ENCODE results near the gene TMEM42.

DNA sequence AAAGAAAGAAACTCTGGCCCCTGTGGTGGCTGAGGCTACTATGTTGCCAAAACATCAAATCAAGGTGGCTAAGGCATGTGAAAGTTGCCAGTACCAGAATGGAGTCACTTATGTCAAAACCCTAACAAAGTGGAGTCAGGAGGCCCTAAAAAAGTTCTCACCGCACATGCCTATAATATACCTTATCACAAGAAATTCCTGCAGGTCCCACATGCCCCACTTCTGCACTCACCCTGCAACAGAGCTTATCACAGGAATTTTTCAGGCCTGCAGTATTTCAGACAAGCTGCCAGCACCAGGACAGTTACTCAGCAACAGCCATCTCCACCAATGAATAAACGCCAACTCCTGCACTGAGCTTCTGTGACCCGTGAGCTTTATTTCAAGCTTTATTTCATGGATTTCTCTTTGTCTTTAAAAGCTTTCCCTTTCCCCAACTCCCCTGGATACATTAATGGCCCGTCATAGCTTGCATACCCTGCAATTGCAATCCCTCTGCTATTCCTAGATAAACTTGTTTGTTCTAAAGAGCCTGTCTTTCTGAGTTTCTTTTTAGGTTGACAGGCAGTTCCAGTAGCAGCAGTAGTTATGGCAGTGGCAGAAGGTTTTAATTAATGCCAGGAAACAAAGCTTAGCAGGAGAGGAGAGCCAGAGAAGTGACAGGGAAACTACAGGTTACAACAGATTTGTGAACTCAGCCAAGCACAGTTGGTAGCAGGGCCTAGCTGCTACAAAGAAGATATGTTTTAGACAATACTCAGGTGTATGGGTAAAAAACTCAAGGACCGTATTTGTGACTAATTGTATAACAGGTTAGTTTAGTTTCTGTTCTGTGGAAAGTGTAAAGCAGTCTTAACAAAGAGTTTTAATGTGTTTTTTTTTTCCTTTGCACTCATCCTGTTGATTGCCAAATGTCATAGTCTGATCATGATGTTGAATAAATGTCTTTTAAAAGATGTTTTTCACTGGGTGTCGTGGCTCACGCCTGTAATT lies 15.9 kb upstream of the TMEM42 start:
- TF ChIP-seq EZH2phosphoT487 (IDR thresholded peaks at IDR 0.05; ENCODE audit: unreplicated experiment) = no peak
- TF ChIP-seq CTCF (conservative IDR thresholded peaks at IDR 0.05; ENCODE audit: low read depth in 2 of 2) = no peak
- TF ChIP-seq POLR2AphosphoS5 (IDR thresholded peaks at IDR 0.05; ENCODE audit: low read depth) = no peak

All from GM23338 (cell line).